H1 (cell line): Measurements from ENCODE around the gene SYN1. TPM values are rescaled to one million over a fixed set of nuclear protein-coding genes. Genes with fewer than 3 reads are reported as not detected.

Source experiments
- CEBPB ChIP-seq: IDR thresholded peaks from 2 replicates; pipeline ENCODE4 v1.6.1; 2012; ENCODE audit warnings: low read depth, low read length
- HDAC6 ChIP-seq: IDR thresholded peaks from one replicate; pipeline ENCODE4 v1.7.1; 2012; ENCODE audit warnings: low read depth, mild to moderate bottlenecking, inconsistent platforms, low read length, moderate library complexity
- POLR2AphosphoS5 ChIP-seq: IDR thresholded peaks from 2 replicates; pipeline ENCODE4 v1.6.1; 2011; ENCODE audit warnings: low read depth, low read length
- polyA plus RNA-seq, 7 experiments: library from polyadenylated mRNA; depleted of rRNA in 3 of 7; stranded (reverse) in 5 of 7; unstranded in 2 of 7; fragments of >200 nt in 5 of 7; fragments of 200-250 nt in 2 of 7; gene quantifications; 1 replicate in 5 of 7; 2 replicates in 1 of 7; 4 replicates in 1 of 7; pipeline versions ENCODE4 v1.2.1 to v1.2.3, GENCODE V29; 2011 to 2013; ENCODE audit warnings: missing spikeins in 2 of 7, mixed read lengths in 2 of 7
- total RNA-seq: library from RNA; stranded (reverse); fragmentation: NEBNext Ultra II Directional; extraction: Animal tissue kit (Norgen Biotek cat#: 25700); gene quantifications from 2 replicates; pipeline ENCODE4 v1.2.1, GENCODE V29; 2021

The SYN1 gene
- total and polyA plus RNA-seq, 2 of the 8 experiments (the other 6 are each of a cell fraction or from before 2014, with no cell fraction given), result 2.1 to 14.1 TPM

DNA sequence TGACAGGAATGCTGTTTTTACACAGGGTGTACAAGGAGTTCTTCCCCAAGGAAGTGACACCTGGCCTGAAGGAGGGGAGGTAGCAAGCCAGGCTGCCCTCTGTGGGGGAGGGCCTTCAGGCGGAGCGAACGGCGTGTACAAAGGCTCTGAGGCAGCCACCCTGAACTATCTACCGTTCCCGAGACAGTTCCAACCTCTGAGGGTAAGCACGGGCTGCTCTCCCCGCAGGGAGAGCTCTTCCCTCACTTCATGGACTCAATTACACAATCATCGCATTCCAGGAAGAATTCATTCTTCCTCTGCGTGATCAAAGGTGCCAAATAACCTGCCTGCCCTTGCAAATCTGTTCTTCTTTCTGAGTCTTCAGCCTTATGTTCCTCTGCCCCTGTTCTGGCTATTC, 25.9 kb upstream of the SYN1 start (continued):
- TF ChIP-seq CEBPB (no peak), HDAC6 (no peak), POLR2AphosphoS5 (no peak)
